ENCODE measurements around the gene SUB1.
A peak's percentile ranks its signal among the peaks of the same experiment; 100 is the strongest.

Gene SUB1

GRCh38 chr5:32589942-32590869 lies 4.8 kb downstream of the SUB1 start:
- peak; percentile 83 for DNase-seq (ENCODE audit: low read depth)
- H3K4me3 ChIP-seq (replicated peaks; ENCODE audit: low read depth, low read length), result no peak overlapping the region
- peak; percentile 72 for TF ChIP-seq CTCF (IDR thresholded peaks at IDR 0.05; ENCODE audit: low read length, missing control alignments)

GRCh38 chr5:32595118-32595517 lies 9.8 kb downstream of the SUB1 start:
- no peak for TF ChIP-seq CTCF (IDR thresholded peaks at IDR 0.05; ENCODE audit: low read length, missing control alignments)

GRCh38 chr5:32597041-32597629 lies 11.8 kb downstream of the SUB1 start:
- no peak for DNase-seq (ENCODE audit: low read depth)
- no peak for TF ChIP-seq CTCF (IDR thresholded peaks at IDR 0.05; ENCODE audit: low read length, missing control alignments)
- no peak overlapping the region for H3K4me3 ChIP-seq (replicated peaks; ENCODE audit: low read depth, low read length)

More at GRCh38 chr5:32595118-32595517, 9.8 kb downstream of the SUB1 start:
- DNase-seq (ENCODE audit: low read depth), result no peak
- no peak overlapping the region for H3K4me3 ChIP-seq (replicated peaks; ENCODE audit: low read depth, low read length)

- no peak for DNase-seq (ENCODE audit: low read depth)
Observed at GRCh38 chr5:32598260-32598937, 13.0 kb downstream of the SUB1 start.

GRCh38 chr5:32598997-32599549 lies 13.7 kb downstream of the SUB1 start:
- TF ChIP-seq CTCF (IDR thresholded peaks at IDR 0.05; ENCODE audit: low read length, missing control alignments), result no peak
- H3K4me3 ChIP-seq (replicated peaks; ENCODE audit: low read depth, low read length), result no peak overlapping the region
- no peak for DNase-seq (ENCODE audit: low read depth)

More at GRCh38 chr5:32598260-32598937, 13.0 kb downstream of the SUB1 start:
- TF ChIP-seq CTCF (IDR thresholded peaks at IDR 0.05; ENCODE audit: low read length, missing control alignments), result no peak
- H3K4me3 ChIP-seq (replicated peaks; ENCODE audit: low read depth, low read length), result no peak overlapping the region

GRCh38 chr5:32600054-32600622 lies 14.8 kb downstream of the SUB1 start:
- no peak overlapping the region for H3K4me3 ChIP-seq (replicated peaks; ENCODE audit: low read depth, low read length)
- no peak for TF ChIP-seq CTCF (IDR thresholded peaks at IDR 0.05; ENCODE audit: low read length, missing control alignments)
- peak; percentile 84 for DNase-seq (ENCODE audit: low read depth)

All from fibroblast of pulmonary artery (primary cell).